Limb (tissue), 2 donors: Measurements from ENCODE around the gene ANKRD55.
"Not testable (repeated sequence)": the region's sequence is repeated elsewhere in the genome, so short reads cannot be mapped to it uniquely, and the experiment has no call there.

ENCODE experiments used
- DNase-seq, 2 donors: peaks; one replicate each; pipeline ENCODE4 v3.0.0-alpha.2; 2016; ENCODE audit errors: extremely low spot score in 2 of 2

The ANKRD55 gene

DNA sequence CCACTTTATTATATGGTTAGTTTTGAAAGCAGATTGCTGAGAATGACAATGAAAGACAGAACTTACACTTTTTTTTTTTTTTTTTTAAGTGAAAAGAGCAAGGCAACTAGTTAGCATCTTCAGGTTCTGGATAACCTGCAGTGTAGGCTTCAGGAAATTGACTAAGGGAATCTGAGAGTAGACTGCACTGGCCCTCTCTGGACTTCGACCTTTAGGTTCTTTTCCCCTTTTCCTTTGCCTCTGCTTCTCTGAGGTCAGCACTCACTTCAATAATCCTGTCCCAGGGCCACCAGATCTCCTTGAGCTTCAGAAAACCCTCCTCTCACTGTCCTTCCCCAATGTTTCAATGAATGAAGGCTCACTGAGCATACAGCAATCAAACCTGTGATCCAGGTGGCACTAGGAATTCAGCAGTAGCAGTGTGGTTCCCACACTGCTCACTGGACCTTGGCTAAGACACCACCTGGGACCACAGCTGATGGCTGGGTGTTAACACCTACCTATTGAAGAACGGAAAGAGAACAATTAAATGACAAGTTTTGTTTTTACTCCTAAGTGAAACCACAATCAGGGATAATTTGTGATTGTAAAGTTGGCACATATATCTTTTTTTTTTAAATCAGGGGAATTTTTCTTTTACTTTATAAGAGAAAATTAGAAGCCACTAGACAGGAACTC is 152.6 kb downstream of the ANKRD55 start:
- no peak for DNase-seq

DNA sequence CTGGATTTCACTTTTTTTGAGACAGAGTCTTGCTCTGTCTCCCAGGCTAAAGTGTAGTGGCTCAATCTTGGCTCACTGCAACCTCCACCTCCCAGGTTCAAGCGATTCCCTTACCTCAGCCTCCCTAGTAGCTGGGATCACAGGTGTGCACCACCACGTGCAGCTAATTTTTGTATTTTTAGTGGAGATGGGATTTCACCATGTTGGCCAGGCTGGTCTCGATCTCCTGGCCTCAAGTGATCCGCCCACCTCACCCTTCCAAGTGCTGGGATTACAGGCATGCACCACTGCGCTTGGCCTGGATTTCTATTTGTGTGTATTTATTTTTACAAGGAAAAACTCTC is 154.0 kb downstream of the ANKRD55 start:
- DNase-seq, result not testable (repeated sequence)

DNA sequence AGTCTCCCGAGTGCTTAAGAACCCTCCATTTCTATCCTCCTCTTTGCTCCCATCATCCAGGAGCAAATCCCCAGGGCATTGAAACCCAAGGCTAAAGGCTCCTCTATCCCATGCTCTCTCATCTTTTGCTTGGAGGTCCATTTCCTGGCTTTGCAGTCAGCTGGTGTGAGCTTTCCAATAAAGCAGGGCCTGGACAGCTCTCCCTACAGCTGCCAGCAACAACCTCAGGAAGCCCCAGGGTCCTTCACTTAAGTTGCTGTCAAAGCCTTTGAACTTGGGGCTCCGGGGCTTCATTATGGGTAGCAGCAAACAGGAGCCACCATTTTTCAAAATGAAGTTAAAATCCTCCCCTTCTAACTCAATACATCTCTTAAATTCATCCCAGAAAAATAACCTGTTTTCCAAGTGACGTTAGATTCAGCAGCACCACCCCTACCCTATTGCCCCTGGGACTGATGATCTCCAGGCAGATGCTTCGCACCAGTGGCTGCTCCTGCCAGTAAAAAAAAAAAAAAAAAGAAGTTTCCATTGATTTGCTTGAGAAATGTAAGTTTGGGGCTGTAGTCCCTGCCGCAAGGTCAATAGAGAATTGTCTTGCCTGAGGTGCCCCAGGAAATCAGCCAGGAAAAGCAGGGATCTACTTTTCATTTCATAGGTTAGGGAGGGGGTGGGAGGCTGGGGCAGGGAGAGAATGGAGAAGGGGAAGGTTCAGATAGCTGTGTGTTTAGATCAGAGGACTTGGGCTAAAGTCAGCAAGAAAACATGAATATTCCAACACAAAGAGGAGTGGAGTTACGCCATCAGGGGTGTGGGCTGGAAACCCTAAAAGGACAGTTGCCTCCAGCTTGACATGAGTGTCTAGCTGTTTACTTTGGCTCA is 154.6 kb downstream of the ANKRD55 start:
- DNase-seq, result no peak

DNA sequence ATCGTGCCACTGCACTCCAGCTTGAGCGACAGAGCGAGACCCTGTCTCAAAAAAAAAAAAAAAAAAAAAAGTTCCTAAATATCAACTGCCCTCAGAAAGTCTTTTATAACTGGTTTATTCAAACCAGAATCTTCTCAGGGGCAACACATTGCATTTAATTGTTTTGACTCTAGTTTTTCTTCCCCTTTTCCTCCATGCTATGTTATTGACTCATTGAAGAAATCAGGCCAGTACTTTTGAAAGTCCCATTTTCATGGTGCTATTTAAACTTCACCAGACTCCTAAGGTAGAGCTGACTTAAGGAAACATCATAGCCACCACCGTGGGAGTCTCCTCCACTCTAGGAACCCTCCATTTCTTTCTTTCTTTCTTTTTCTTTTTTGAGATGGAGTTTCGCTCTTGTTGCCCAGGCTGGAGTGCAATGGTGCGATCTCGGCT is 155.3 kb downstream of the ANKRD55 start:
- DNase-seq, result no peak

DNA sequence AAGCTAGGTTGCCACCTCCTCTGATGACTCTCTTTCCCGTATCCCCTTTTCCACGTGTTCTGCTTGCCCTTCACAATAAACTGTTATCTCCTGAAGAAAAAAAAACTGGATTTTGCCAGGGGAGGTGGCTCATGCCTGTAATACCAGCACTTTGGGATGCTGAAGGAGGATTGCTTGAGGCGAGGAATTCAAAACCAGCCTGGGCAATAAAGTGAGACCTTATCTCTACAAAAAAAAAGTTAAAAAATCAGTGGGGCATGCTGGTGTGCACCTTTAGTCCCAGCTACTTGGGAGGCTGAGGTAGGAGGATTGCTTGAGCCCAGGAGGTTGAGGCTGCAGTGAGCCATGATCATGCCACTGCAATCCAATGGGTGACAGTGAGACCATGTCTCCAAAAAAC is 156.6 kb downstream of the ANKRD55 start:
- no peak for DNase-seq

DNA sequence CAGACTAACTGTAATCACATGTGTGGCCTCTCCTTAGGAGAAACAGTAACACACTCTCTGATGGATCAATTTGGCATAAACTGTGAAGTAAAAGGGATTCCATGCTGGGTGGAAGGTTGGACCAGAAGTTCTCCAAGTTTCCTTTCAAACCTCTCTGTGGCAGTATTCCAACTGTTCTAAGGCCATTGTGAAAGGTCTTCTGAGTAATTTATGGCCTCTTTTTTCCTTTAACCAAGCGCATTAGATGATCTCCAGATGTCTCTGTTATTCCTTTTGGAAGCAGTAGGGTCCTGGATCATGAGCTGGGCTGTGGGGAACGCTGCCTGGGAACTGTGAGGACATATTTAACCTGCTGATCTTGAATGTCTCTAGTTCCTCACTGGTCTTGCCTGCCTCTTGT is 157.8 kb downstream of the ANKRD55 start:
- DNase-seq, result peak in 1 of 2 donors; percentile 63

DNA sequence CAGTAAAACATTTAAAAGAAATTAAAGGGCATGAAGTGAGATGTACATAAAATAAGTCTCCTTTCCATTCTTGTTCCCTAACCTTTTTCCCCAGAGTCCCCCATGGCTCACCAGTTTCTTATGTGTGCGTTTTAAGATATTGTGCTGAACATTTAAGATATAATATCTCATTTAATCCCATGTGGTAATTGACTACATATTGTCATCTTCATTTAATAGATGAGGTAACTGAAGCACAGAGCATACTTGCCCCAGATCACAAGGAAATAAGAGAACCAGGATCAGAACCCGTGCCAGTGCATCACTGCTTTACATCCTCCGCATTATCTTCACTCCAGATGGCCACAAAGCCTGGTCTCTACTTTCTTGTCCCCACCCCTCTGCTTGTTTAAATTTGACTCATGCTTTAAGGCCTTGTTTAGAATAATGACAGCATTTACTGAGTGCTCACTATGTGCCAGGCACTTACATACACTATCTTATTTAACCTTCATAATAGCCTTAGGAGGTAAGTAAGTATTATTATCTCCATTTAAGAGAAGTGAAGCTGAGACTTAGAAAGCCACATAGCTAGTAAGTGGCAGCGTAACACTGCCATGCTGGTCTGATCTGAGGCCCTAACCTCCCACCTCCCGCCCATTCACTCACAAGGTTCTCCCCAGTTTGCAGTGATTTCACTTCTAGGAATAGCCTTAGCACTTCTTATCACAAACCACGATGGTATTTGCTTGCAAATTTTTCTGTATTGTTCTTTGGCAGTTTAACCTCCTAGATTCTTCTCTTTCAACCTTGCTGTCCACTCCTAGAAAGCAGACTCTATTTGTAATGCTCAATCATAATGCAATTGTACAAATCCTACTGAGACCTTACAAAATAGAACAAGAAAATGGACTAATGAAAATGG is 160.0 kb downstream of the ANKRD55 start:
- no peak for DNase-seq

DNA sequence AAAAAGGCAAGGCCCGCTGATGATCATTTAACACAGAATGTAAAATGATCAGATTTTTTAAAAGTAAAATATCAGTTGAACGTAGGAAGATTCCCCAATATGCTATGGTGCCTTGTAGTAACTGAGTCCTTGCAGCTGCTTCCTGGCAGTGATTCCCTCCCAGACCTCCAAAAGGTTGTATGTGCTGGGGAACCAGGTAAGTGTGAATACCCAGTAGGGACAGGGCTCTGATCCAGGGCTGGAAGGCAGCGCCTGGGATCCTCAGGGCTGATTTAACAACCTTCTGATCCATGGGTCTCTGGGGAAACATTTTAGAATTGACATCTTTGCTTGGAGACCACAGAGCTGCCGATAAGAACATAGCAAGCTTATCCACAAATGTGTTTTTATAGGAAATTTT is 161.7 kb downstream of the ANKRD55 start:
- DNase-seq, result no peak

DNA sequence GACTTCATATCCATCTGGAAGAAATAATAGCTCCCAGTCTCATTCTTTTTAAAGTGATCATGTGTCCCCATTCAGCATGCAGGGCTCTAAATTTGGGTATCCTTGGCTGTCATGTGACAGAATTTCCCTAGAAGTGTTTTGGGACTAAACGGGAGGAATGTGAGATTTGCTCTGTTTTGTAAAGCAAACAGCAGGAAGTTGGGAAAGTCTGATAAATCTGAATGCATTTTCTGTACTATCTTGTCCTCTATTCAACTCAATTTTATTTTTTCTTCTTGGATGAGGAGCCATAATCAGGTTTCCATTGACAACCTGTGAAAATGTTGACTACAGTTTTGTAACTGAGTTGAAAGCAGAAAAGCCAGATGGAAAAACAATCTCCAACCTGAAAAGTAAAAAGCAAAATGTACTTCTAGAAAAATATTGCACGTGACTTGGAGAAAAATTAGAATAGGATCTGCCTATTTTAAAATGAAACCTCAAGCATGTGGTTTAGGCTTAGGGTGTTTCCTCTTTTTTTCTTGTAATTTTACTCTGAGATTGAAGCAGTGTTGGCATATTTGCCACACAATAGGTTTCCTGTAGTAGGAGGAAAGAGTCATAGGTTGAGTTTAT is 162.2 kb downstream of the ANKRD55 start:
- DNase-seq, result peak in 1 of 2 donors; percentile 52

DNA sequence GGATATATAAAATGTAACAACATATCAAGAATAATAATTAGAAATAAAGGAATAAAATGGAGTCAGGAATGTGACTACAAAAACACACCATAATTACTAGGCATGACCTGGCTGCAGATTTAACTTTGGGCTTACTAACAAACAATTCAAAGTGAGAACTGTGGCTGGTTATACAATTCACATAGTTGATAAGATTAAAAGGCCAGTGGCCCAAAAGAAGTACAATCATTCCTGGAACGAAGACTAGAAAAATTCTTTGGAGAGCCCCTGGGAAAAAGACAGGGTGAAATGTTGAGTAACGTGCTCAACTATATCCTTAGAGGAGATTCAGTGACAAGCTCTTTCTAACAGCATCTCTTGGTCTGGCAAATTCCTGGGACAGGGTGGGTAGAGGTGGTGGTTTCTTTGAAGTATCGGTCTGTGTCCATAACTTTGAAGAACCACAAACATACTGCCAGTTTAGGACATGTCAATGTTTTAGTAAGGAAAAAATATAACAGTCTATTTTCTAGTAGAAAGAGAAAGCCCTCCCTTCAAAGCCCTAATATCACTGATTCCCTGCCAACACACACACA is 163.4 kb downstream of the ANKRD55 start:
- no peak for DNase-seq

DNA sequence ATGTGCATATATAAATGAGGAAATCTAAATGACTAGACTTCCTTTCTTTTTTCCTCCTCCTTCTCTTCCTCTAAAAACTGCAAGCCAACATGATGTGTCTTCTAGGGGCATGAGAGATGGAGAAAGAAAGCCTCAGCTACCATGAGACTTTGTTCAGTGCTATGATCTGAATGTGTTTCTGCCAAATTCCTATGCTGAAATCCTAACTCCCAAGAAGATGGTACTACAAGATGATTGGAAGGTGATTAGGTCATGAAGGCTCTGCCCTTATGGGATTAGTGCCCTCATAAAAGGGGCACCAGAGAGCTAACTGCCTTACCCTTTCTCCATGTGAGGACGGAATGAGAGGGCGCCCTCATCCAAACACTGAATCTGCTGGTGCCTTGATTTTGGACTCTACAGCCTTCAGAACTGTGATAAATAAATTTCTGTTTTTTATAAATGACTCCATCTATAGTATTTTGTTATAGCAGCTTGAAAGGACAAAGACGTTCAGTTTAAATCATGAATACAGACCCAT is 166.1 kb downstream of the ANKRD55 start:
- no peak for DNase-seq

DNA sequence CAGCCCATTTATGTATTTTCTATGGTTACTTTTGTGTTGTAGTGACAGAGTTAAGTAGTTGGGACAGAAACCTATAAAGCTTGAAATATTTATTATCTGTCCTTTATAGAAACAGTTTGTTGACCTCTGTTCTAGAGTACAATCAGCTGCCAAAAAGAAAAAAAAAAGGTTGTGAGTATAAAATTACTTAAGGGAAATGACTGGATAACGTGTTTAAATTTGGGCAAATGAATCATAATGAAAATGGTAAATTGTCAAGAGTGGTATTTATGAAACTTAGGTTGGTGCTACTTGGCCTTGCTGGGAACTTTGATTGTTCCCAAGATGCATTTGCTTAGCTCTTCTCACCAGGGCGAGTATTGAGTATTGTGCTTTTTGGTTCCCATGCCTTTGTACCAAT is 168.1 kb downstream of the ANKRD55 start:
- DNase-seq, result no peak

DNA sequence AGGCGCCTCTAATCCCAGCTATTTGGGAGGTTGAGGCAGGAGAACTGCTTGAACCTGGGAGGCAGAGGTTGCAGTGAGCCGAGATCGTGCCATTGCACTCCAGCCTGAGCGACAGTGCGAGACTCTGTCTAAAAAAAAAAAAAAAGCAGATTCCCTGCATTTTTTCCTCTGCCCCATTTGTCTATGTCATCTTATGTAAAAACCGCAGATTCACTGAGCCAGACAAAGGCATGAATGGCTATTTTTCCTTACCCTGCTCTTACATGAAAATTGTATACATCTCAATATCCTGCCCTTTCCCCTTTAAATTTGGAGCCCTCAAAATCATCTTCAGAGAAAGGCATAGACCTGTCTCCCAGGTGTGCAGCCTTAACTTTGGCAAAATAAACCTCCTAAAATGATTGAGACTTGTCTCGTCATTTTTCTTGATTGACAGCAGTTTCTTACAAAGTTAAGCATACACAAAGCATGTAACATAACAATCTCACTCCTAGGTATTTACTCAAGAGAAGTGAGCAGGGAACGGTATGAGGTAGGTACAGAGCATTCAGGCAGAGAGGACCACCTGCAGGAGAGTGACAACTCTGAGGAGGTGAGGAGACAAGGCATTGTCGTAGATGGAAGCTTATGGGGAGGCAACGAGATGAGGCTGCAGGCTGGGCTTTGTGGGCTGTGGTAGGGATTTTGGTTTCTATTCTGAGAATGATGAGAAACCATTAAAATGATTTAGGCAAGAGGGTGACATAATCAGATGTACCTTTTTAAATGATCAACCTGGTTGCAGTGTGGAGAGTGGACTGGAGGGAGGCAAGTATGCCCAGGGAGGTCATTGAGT is 172.6 kb downstream of the ANKRD55 start:
- no peak for DNase-seq

DNA sequence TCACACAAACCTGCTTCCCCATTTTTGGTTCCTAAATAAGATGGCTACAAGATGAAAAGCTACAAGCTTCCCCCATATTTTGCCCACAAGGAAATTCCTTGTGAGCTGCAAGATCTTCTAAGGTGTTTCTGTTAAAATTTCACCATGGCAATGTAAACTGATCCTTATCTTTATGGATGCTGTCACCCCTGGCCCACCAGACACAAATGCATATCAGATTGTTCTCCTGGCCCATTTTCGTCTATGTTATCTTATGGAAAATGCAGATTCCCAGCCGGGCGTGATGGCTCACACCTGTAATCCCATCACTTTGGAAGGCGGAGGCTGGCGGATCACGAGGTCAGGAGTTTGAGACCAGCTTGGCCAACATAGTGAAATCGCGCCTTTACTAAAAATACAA is 173.3 kb downstream of the ANKRD55 start:
- no peak for DNase-seq

DNA sequence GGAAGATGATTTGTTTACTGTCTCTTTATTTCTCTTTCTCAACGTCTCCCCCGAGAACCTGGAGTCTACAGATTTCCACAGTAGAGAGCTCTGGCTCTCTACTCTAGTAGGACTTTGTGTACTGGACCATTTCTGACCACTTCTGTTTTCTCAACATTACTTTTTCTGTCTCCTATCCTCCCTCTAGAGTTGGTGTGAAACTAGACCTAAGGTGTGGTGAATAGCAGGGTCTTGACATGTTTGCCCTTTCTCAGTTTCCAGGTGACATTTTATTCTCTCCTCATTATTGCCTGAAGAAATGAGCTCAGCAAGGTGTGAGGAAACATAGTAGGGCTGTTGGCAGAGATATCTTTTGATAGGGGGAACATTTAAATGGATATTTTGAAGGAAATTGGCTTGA is 176.3 kb downstream of the ANKRD55 start:
- DNase-seq, result no peak

DNA sequence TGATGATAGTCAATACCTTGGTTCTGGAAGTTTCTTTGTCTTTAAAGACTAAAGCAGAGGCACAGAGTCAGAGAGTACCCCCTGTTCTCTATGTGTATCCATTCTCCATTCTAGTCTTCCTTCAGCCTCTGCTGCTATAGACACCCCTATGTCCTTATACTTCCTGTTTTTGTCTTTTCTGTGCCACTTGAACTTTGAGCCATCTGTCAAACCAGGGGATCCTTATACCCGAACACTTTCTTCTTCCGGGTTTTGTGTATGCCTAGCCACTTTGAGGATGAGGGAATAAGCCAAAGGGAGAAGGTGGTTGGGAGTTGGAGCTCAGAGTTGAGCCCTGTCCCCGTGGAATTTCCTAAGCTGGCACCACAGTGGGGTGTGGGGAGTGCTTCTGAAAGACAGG is 177.3 kb downstream of the ANKRD55 start:
- DNase-seq, result no peak

DNA sequence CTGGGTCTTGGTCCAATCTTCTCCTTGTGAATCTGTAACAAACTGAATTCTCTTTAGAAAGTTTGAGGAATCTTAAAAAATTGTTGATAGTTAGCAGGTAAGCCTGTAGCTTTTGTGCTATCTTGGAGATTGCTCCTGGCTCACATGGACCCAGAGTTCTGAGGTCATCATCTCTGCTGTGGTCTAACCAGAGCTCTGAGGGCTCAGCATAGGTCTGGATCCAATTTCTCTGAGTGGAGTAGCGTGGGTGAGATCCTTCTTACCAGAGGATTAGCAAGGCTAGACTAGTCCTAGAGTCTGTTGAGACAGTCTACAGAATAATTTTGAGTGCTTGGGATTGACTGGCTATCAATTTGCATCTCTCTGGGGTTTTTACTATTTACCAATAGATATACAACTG is 177.8 kb downstream of the ANKRD55 start:
- no peak for DNase-seq

DNA sequence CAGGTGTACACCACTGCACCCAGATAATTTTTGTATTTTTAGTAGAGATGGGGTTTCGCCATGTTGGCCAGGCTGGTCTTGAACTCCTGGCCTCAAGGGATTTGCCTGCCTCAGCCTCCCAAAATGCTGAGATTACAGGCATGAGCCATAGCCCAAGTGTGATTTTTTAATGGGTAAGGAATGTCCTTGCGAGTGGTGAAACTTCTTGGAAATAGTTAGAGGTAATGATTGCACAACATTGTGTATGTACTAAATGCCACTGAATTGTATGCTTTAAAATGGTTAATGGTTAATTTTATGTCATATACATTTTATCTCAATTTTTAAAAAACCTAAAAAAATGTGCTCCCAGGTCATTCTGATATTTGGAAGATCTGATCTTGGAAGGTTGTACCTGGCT is 178.5 kb downstream of the ANKRD55 start:
- no peak for DNase-seq

DNA sequence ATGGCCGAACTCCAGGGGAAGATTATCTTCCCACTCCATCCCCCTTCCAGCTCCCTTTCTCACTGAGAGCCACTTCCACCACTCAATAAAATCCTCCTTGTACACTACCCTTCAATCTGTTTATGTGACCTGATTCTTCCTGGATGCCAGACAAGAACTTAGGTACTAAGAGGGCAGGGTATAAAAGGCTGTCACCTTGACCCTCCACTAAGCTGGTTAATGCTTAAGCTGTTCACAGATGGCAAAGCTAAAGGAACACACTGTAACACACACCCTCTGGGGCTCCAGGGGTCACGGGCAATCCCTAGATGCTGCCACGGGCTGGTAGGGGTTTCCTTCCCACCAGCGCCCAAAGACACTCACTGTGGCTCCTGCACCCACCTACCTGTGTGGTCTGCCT is 179.8 kb downstream of the ANKRD55 start:
- no peak for DNase-seq

DNA sequence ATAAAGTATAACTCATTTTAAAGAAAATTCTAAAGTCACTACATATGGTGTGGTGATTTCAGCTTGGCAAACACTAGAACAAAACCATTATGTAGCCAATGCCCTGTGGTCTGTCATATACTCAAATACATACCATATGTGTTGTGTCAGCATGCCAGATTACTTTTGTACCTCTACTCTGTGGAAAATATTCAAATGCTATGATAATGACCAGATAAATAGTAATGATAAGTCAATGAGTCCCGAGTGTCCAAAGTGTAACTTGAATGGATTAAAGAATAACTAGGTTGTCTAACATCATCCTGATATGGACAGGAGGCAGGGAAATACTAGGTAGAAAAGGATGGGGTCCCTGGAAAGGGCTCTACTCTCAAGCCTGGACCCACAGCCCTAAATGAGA is 180.4 kb downstream of the ANKRD55 start:
- DNase-seq, result no peak
